K562 (cell line): Measurements from ENCODE around the gene ZDHHC1. TPM values are rescaled to one million over a fixed set of nuclear protein-coding genes. Genes with fewer than 3 reads are reported as not detected.

Experiments used
- ATF1 ChIP-seq, 2 experiments: fragments of 450-650 bp in 1 of 2; IDR thresholded peaks; 2 replicates each; pipeline ENCODE4 v1.6.1; 2016; ENCODE audit warnings: missing compliant biosample characterization in 1 of 2, missing genetic modification characterization in 1 of 2
- CREM ChIP-seq: IDR thresholded peaks from 2 replicates; pipeline ENCODE4 v1.6.1; 2014; ENCODE audit warnings: antibody characterized with exemption, low read depth
- ERF ChIP-seq: fragments of 450-650 bp; formaldehyde crosslinking; IDR thresholded peaks from 2 replicates; pipeline ENCODE4 v1.4.0; 2020; ENCODE audit warnings: mild to moderate bottlenecking, mixed read lengths
- FOXK2 ChIP-seq, 2 experiments: fragments of 450-650 bp; IDR thresholded peaks in 1 of 2; conservative IDR thresholded peaks in 1 of 2; 2 replicates each; pipeline ENCODE4 v1.6.1; 2016; ENCODE audit warnings: low read depth in 2 of 2, mild to moderate bottlenecking in 1 of 2
- GATA2 ChIP-seq: sonication (generic); formaldehyde crosslinking; IDR thresholded peaks from 2 replicates; pipeline ENCODE4 v1.4.0; 2020; ENCODE audit warnings: mild to moderate bottlenecking, missing genetic modification reagents
- IRF1 ChIP-seq: sonication (generic); formaldehyde crosslinking; IDR thresholded peaks from 2 replicates; pipeline ENCODE4 v1.8.0; 2022; ENCODE audit warnings: missing genetic modification reagents, mild to moderate bottlenecking, borderline replicate concordance
- IRF2 ChIP-seq: sonication (generic); formaldehyde crosslinking; IDR thresholded peaks from 2 replicates; pipeline ENCODE4 v1.8.1; 2022; ENCODE audit warnings: mild to moderate bottlenecking, missing genetic modification reagents
- KDM1A ChIP-seq, 2 experiments: fragments of 450-650 bp; IDR thresholded peaks; 2 replicates each; pipeline ENCODE4 v1.6.1; 2016; ENCODE audit warnings: mild to moderate bottlenecking in 2 of 2
- KLF10 ChIP-seq: fragments of 250-450 bp; sonication (Bioruptor Pico); IDR thresholded peaks from 2 replicates; pipeline ENCODE4 v1.6.1; 2021; ENCODE audit warnings: matching md5 sums
- L3MBTL2 ChIP-seq: fragments of 450-650 bp; IDR thresholded peaks from 2 replicates; pipeline ENCODE4 v1.6.1; 2016; ENCODE audit warnings: mild to moderate bottlenecking, moderate library complexity
- NR4A1 ChIP-seq, 2 experiments: fragments of 250-450 bp in 1 of 2; fragments of 450-650 bp in 1 of 2; sonication (Bioruptor Pico) in 1 of 2; IDR thresholded peaks; 2 replicates each; pipeline versions ENCODE4 v1.4.0 to v1.6.1; 2016 to 2020; ENCODE audit warnings: mild to moderate bottlenecking in 2 of 2, missing compliant biosample characterization in 1 of 2, missing genetic modification characterization in 1 of 2, moderate library complexity in 1 of 2
- PML ChIP-seq: IDR thresholded peaks from 2 replicates; pipeline ENCODE4 v1.6.1; 2012; ENCODE audit warnings: low read length, inconsistent platforms
- RBM14 ChIP-seq: fragments of 200-400 bp; formaldehyde crosslinking; IDR thresholded peaks from 2 replicates; pipeline ENCODE4 v1.6.1; 2018; ENCODE audit warnings: low read depth, mild to moderate bottlenecking, low read length, moderate library complexity, borderline replicate concordance; ENCODE audit not compliant: insufficient read depth
- SRSF1 ChIP-seq: fragments of 200-400 bp; formaldehyde crosslinking; IDR thresholded peaks from 2 replicates; pipeline ENCODE4 v1.6.1; 2017; ENCODE audit warnings: mild to moderate bottlenecking, low read depth, low read length, moderate library complexity
- TBP ChIP-seq: optimal IDR thresholded peaks from 2 replicates; pipeline ENCODE3; 2011; ENCODE audit warnings: low read depth, low read length, improper control_type of control experiment
- ZNF143 ChIP-seq: sonication (generic); formaldehyde crosslinking; IDR thresholded peaks from 2 replicates; pipeline ENCODE4 v1.9.0; 2022; ENCODE audit warnings: mild to moderate bottlenecking, missing genetic modification reagents
- polyA plus RNA-seq, 8 experiments: library from polyadenylated mRNA; depleted of rRNA in 4 of 8; stranded (reverse) in 5 of 8; unstranded in 3 of 8; fragments of >200 nt; fragmentation: Nextera tagmentation in 2 of 8; fragmentation: Illumina TruSeq in 1 of 8; extraction: Ambion mirVana in 2 of 8; extraction: Trizol in 1 of 8; gene quantifications; 2 replicates each; pipeline versions ENCODE4 v1.2.1 to v1.2.3, GENCODE V29; 2011 to 2014; ENCODE audit warnings: inconsistent platforms in 1 of 8, missing spikeins in 1 of 8
- total RNA-seq, 7 experiments: library from RNA; depleted of rRNA in 6 of 7; stranded (reverse); fragments of >200 nt in 6 of 7; fragmentation: Illumina TruSeq in 2 of 7; extraction: Trizol in 2 of 7; gene quantifications; 2 replicates each; pipeline versions ENCODE4 v1.2.1 to v1.2.3, GENCODE V29; 2011 to 2021; ENCODE audit warnings: low replicate concordance in 1 of 7
- TF ChIP-seq, protein P1 (sequence below): fragments of 200-600 bp; sonication (generic); IDR thresholded peaks from one replicate; pipeline ENCODE4 v1.6.1; 2012; ENCODE audit warnings: mild to moderate bottlenecking, low read depth, low read length, inconsistent platforms

The ZDHHC1 gene
- total and polyA plus RNA-seq, 9 of the 15 experiments (the other 6 are each of a cell fraction or from before 2014, with no cell fraction given) = 0.06 to 0.77 (median 0.25) TPM; not detected in 4

- TF ChIP-seq, protein P1, sequence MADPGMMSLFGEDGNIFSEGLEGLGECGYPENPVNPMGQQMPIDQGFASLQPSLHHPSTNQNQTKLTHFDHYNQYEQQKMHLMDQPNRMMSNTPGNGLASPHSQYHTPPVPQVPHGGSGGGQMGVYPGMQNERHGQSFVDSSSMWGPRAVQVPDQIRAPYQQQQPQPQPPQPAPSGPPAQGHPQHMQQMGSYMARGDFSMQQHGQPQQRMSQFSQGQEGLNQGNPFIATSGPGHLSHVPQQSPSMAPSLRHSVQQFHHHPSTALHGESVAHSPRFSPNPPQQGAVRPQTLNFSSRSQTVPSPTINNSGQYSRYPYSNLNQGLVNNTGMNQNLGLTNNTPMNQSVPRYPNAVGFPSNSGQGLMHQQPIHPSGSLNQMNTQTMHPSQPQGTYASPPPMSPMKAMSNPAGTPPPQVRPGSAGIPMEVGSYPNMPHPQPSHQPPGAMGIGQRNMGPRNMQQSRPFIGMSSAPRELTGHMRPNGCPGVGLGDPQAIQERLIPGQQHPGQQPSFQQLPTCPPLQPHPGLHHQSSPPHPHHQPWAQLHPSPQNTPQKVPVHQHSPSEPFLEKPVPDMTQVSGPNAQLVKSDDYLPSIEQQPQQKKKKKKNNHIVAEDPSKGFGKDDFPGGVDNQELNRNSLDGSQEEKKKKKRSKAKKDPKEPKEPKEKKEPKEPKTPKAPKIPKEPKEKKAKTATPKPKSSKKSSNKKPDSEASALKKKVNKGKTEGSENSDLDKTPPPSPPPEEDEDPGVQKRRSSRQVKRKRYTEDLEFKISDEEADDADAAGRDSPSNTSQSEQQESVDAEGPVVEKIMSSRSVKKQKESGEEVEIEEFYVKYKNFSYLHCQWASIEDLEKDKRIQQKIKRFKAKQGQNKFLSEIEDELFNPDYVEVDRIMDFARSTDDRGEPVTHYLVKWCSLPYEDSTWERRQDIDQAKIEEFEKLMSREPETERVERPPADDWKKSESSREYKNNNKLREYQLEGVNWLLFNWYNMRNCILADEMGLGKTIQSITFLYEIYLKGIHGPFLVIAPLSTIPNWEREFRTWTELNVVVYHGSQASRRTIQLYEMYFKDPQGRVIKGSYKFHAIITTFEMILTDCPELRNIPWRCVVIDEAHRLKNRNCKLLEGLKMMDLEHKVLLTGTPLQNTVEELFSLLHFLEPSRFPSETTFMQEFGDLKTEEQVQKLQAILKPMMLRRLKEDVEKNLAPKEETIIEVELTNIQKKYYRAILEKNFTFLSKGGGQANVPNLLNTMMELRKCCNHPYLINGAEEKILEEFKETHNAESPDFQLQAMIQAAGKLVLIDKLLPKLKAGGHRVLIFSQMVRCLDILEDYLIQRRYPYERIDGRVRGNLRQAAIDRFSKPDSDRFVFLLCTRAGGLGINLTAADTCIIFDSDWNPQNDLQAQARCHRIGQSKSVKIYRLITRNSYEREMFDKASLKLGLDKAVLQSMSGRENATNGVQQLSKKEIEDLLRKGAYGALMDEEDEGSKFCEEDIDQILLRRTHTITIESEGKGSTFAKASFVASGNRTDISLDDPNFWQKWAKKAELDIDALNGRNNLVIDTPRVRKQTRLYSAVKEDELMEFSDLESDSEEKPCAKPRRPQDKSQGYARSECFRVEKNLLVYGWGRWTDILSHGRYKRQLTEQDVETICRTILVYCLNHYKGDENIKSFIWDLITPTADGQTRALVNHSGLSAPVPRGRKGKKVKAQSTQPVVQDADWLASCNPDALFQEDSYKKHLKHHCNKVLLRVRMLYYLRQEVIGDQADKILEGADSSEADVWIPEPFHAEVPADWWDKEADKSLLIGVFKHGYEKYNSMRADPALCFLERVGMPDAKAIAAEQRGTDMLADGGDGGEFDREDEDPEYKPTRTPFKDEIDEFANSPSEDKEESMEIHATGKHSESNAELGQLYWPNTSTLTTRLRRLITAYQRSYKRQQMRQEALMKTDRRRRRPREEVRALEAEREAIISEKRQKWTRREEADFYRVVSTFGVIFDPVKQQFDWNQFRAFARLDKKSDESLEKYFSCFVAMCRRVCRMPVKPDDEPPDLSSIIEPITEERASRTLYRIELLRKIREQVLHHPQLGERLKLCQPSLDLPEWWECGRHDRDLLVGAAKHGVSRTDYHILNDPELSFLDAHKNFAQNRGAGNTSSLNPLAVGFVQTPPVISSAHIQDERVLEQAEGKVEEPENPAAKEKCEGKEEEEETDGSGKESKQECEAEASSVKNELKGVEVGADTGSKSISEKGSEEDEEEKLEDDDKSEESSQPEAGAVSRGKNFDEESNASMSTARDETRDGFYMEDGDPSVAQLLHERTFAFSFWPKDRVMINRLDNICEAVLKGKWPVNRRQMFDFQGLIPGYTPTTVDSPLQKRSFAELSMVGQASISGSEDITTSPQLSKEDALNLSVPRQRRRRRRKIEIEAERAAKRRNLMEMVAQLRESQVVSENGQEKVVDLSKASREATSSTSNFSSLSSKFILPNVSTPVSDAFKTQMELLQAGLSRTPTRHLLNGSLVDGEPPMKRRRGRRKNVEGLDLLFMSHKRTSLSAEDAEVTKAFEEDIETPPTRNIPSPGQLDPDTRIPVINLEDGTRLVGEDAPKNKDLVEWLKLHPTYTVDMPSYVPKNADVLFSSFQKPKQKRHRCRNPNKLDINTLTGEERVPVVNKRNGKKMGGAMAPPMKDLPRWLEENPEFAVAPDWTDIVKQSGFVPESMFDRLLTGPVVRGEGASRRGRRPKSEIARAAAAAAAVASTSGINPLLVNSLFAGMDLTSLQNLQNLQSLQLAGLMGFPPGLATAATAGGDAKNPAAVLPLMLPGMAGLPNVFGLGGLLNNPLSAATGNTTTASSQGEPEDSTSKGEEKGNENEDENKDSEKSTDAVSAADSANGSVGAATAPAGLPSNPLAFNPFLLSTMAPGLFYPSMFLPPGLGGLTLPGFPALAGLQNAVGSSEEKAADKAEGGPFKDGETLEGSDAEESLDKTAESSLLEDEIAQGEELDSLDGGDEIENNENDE = no peak
- TF ChIP-seq PML (peak; percentile 62; the same call in 1 of the 2 replicates), KDM1A (IDR thresholded peaks at IDR 0.05) (peak in 1 of 2 experiments; percentile 46; a peak in 1 of 4 replicates), IRF1 (no peak), RBM14 (no peak), CREM (0 out of 2 replicates have a peak, but pooled peaks have one; percentile 22), FOXK2 (conservative IDR thresholded peaks at IDR 0.05 in 1 of 2, IDR thresholded peaks at IDR 0.05 in 1 of 2; ENCODE audit: low read depth in 2 of 2) (no peak), IRF2 (CRISPR knock-in tag) (no peak), NR4A1 (CRISPR knock-in tag; IDR thresholded peaks at IDR 0.05) (no peak), NR4A1 (tag; IDR thresholded peaks at IDR 0.05) (no peak), ERF (CRISPR knock-in tag) (no peak), KLF10 (no peak), GATA2 (peak; percentile 77), ZNF143 (no peak), L3MBTL2 (no peak), TBP (no peak), ATF1 (CRISPR knock-in tag; IDR thresholded peaks at IDR 0.05) (no peak), ATF1 (tag; IDR thresholded peaks at IDR 0.05) (no peak), SRSF1 (no peak)
Measured at GRCh38 chr16:67460168-67460567, 43.9 kb upstream of the ZDHHC1 start (continued).
